Brain microvascular endothelial cell (primary cell): ENCODE results near the gene ATAD2B.

ENCODE experiments used
- DNase-seq: peaks from one replicate; pipeline ENCODE4 v3.0.0-alpha.2; 2020
- H3K27ac ChIP-seq: fragments of 250-450 bp; sonication (Bioruptor Pico); 2 replicates; pipeline ENCODE4 v1.5.1; 2020; ENCODE audit warnings: mild to moderate bottlenecking, moderate library complexity
- H3K27me3 ChIP-seq: fragments of 250-450 bp; sonication (Bioruptor Pico); replicated peaks from 2 replicates; pipeline ENCODE4 v1.5.1; 2020; ENCODE audit warnings: mild to moderate bottlenecking
- H3K36me3 ChIP-seq: fragments of 250-450 bp; sonication (Bioruptor Pico); replicated peaks from 2 replicates; pipeline ENCODE4 v1.5.1; 2020; ENCODE audit warnings: mild to moderate bottlenecking
- H3K4me3 ChIP-seq: 2 replicates; pipeline ENCODE4 v1.5.1; 2011; ENCODE audit warnings: low read depth, mild to moderate bottlenecking, control low read depth, low read length, moderate library complexity
- CTCF ChIP-seq: IDR thresholded peaks from 2 replicates; pipeline ENCODE4 v1.5.1; 2011; ENCODE audit warnings: low read depth, mild to moderate bottlenecking, moderate library complexity, low read length, control low read depth, inconsistent platforms; ENCODE audit errors: missing control alignments
- in situ Hi-C: cut with HindIII; loops from 2 replicates; pipeline ENCODE4 v1.10.0; 2017; ENCODE audit warnings: low sequenced_read_pairs, low pct_ligation_motif_present

ATAD2B gene

GRCh38 chr2:23769364-23769763 lies 157.6 kb downstream of the ATAD2B start:
- in situ Hi-C loops = no loop called here
- no peak for DNase-seq
- no peaks in the 10 kb centered on the region for H3K36me3 ChIP-seq
- no peak for TF ChIP-seq CTCF
- H3K27ac ChIP-seq = no peak overlapping the region
- H3K27me3 ChIP-seq = no peaks in the 10 kb centered on the region
- no peak overlapping the region for H3K4me3 ChIP-seq

DNA sequence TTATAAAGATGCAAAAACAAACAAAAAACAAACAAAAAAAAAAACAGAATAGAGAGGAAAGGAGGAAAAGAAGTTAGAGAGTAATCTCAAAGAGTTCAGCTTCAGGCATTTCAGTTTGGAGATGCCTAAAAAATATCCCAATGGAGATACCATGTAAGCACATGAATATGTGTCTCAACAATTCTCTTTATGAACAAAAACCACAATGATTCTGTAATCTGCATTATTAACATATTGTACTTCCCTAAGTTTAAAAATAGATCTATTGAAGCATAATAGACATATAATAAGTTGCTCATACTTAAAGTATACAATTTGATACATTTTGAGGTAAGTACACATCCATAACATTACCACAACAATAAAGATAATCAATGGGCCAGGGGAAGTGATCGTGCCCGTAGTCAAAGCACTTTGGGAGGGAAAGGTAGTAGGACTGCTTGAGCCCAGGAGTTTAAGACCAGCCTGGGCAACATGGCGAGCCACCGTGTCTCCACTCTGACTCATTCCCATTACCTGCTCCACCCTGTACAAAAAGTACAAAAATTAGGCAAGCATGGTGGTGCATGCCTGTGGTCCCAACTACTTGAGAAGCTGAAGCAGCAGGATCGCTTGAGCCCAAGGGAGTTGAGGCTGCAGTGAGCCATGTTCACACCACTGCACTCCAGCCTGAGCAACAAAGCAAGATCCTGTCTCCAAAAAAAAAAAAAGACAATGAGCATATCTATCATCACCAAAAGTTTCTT lies 158.9 kb downstream of the ATAD2B start:
- no peak overlapping the region for H3K27ac ChIP-seq
- in situ Hi-C loops = no loop called here
- DNase-seq = no peak
- H3K4me3 ChIP-seq = no peak overlapping the region
- no peak for TF ChIP-seq CTCF
- H3K36me3 ChIP-seq = no peaks in the 10 kb centered on the region
- H3K27me3 ChIP-seq = no peaks in the 10 kb centered on the region

DNA sequence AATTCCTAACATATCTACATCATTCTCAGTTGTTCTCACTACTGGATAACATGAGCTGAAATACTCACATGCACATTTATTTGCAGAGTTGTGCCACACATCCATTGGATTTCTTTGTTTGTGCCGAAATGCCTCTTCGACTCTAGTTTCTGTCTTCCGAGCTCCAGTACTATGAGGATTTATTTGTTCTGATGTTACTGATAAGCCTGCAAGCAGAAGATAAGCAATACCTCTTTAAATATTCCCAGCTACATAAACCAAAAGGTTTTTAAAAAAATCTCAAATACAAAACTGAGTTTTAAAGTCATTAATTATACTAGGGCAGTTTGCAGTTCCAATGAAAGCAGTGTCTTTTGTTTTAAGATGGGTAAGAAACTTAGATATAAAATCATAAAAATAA lies 164.8 kb downstream of the ATAD2B start:
- Histone ChIP-seq H3K4me3 (no peak overlapping the region), H3K27ac (no peak overlapping the region), H3K27me3 (no peaks in the 10 kb centered on the region), H3K36me3 (no peaks in the 10 kb centered on the region)
- no peak for TF ChIP-seq CTCF
- no peak for DNase-seq
- in situ Hi-C loops = no loop called here

DNA sequence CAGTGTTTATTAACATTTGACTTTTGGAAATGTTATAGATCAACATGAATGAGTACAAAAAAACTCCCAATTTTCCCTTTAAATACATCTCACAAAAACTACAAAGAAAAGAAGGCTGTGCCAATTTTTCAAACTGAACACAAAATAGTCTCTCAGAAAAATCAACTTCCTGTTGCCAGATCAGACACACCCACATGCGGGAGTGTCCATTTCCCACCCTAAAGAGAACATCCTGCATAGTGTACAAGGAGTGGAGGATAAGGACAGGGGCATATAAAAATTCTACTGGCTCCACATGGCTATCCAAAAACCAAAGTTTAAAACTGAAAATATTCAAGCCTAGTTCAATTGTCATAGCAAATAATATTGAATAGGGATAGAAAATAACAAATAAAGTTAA lies 165.3 kb downstream of the ATAD2B start:
- in situ Hi-C loops = no loop called here
- no peak overlapping the region for H3K4me3 ChIP-seq

GRCh38 chr2:23760736-23761135 lies 166.2 kb downstream of the ATAD2B start:
- H3K36me3 ChIP-seq = no peaks in the 10 kb centered on the region
- DNase-seq = no peak
- TF ChIP-seq CTCF = no peak
- no peak overlapping the region for H3K4me3 ChIP-seq
- in situ Hi-C loops = no loop called here
- H3K27ac ChIP-seq = no peak overlapping the region
- no peaks in the 10 kb centered on the region for H3K27me3 ChIP-seq

More for the DNA sequence above, 165.3 kb downstream of the ATAD2B start:
- H3K27ac ChIP-seq = no peak overlapping the region
- H3K27me3 ChIP-seq = no peaks in the 10 kb centered on the region
- no peak for TF ChIP-seq CTCF
- no peaks in the 10 kb centered on the region for H3K36me3 ChIP-seq
- DNase-seq = no peak
